IMR-90 (cell line): ENCODE data around the gene ANKRD1.

Source experiments
- BHLHE40 ChIP-seq: fragments of 150-350 bp; IDR thresholded peaks from 2 replicates; pipeline ENCODE4 v1.6.1; 2016; ENCODE audit warnings: mild to moderate bottlenecking, low read depth, low read length
- CEBPB ChIP-seq: IDR thresholded peaks from 2 replicates; pipeline ENCODE4 v1.6.1; 2012; ENCODE audit warnings: low read depth, low read length, improper control_type of control experiment
- FOS ChIP-seq: fragments of 150-350 bp; IDR thresholded peaks from 2 replicates; pipeline ENCODE4 v1.6.1; 2016; ENCODE audit warnings: low read depth, low read length
- MAFK ChIP-seq: IDR thresholded peaks from 2 replicates; pipeline ENCODE4 v1.6.1; 2012; ENCODE audit warnings: low read depth, low read length, improper control_type of control experiment
- MAZ ChIP-seq: IDR thresholded peaks from 2 replicates; pipeline ENCODE4 v1.6.1; 2012; ENCODE audit warnings: low read depth, mild to moderate bottlenecking, low read length, improper control_type of control experiment, moderate library complexity, borderline replicate concordance
- MXI1 ChIP-seq: IDR thresholded peaks from 2 replicates; pipeline ENCODE4 v1.6.1; 2012; ENCODE audit warnings: low read depth, mild to moderate bottlenecking, low read length, moderate library complexity, borderline replicate concordance
- POLR2A ChIP-seq: IDR thresholded peaks from 2 replicates; pipeline ENCODE4 v1.6.1; 2012; ENCODE audit warnings: mild to moderate bottlenecking, low read depth, low read length
- RCOR1 ChIP-seq: IDR thresholded peaks from 2 replicates; pipeline ENCODE4 v1.6.1; 2012; ENCODE audit warnings: mild to moderate bottlenecking, low read length, improper control_type of control experiment; ENCODE audit not compliant: insufficient replicate concordance
- SMC3 ChIP-seq: fragments of 150-350 bp; IDR thresholded peaks from 2 replicates; pipeline ENCODE4 v1.6.1; 2016; ENCODE audit warnings: low read depth, mild to moderate bottlenecking, antibody characterized with exemption, low read length, moderate library complexity
- TF ChIP-seq, protein P1 (sequence below): conservative IDR thresholded peaks from 2 replicates; pipeline ENCODE4 v1.5.1; 2012; ENCODE audit warnings: mild to moderate bottlenecking, low read depth, low read length, improper control_type of control experiment
- TF ChIP-seq, protein P2 (sequence below): fragments of 150-350 bp; IDR thresholded peaks from 2 replicates; pipeline ENCODE4 v1.6.1; 2017; ENCODE audit warnings: mild to moderate bottlenecking, antibody characterized with exemption, low read length, low read depth
- TF ChIP-seq, protein P3 (sequence below): fragments of 150-350 bp; IDR thresholded peaks from 2 replicates; pipeline ENCODE4 v1.6.1; 2016; ENCODE audit warnings: low read depth, mild to moderate bottlenecking, low read length, moderate library complexity, borderline replicate concordance

DNA sequence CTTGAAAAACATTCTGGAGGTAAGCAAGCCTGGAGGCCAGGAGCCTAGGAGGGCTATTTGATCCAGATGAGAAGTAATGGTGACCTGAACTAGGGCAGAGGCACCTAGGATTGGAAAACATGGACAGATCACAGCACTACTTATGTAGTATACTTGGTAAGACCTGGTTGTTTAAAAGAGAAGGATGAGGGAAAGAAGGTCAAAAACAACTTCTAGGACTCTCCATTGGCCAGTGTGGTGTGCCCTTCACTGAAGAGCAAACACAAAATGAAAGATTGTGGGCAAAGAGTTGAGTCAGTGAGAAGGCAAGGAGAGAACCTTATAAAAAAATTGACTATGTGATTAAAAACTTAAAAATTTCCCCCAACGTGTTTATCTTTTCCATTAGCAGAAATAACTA lies 14.3 kb downstream of the ANKRD1 start:
- TF ChIP-seq POLR2A: no peak
- TF ChIP-seq MXI1: no peak
- TF ChIP-seq, protein P1, sequence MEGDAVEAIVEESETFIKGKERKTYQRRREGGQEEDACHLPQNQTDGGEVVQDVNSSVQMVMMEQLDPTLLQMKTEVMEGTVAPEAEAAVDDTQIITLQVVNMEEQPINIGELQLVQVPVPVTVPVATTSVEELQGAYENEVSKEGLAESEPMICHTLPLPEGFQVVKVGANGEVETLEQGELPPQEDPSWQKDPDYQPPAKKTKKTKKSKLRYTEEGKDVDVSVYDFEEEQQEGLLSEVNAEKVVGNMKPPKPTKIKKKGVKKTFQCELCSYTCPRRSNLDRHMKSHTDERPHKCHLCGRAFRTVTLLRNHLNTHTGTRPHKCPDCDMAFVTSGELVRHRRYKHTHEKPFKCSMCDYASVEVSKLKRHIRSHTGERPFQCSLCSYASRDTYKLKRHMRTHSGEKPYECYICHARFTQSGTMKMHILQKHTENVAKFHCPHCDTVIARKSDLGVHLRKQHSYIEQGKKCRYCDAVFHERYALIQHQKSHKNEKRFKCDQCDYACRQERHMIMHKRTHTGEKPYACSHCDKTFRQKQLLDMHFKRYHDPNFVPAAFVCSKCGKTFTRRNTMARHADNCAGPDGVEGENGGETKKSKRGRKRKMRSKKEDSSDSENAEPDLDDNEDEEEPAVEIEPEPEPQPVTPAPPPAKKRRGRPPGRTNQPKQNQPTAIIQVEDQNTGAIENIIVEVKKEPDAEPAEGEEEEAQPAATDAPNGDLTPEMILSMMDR: no peak
- TF ChIP-seq, protein P2, sequence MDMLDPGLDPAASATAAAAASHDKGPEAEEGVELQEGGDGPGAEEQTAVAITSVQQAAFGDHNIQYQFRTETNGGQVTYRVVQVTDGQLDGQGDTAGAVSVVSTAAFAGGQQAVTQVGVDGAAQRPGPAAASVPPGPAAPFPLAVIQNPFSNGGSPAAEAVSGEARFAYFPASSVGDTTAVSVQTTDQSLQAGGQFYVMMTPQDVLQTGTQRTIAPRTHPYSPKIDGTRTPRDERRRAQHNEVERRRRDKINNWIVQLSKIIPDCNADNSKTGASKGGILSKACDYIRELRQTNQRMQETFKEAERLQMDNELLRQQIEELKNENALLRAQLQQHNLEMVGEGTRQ: no peak
- TF ChIP-seq RCOR1: no peak
- TF ChIP-seq MAFK: no peak
- TF ChIP-seq CEBPB: no peak
- no peak for TF ChIP-seq MAZ
- TF ChIP-seq SMC3: no peak
- no peak for TF ChIP-seq FOS
- TF ChIP-seq, protein P3, sequence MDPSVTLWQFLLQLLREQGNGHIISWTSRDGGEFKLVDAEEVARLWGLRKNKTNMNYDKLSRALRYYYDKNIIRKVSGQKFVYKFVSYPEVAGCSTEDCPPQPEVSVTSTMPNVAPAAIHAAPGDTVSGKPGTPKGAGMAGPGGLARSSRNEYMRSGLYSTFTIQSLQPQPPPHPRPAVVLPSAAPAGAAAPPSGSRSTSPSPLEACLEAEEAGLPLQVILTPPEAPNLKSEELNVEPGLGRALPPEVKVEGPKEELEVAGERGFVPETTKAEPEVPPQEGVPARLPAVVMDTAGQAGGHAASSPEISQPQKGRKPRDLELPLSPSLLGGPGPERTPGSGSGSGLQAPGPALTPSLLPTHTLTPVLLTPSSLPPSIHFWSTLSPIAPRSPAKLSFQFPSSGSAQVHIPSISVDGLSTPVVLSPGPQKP: no peak
- TF ChIP-seq BHLHE40: no peak
